NK-92 treated with Interleukin-12 subunit alpha and Interleukin-12 subunit beta, amount 100 ng/mL, for 24 hours (cell line): ENCODE results near the gene MSI2.
"Not testable (repeated sequence)": the region's sequence is repeated elsewhere in the genome, so short reads cannot be mapped to it uniquely, and the experiment has no call there.

ENCODE experiments used
- DNase-seq: peaks from one replicate; lab custom pipeline; 2025; lab: John Stamatoyannopoulos, UW

The MSI2 gene

DNA sequence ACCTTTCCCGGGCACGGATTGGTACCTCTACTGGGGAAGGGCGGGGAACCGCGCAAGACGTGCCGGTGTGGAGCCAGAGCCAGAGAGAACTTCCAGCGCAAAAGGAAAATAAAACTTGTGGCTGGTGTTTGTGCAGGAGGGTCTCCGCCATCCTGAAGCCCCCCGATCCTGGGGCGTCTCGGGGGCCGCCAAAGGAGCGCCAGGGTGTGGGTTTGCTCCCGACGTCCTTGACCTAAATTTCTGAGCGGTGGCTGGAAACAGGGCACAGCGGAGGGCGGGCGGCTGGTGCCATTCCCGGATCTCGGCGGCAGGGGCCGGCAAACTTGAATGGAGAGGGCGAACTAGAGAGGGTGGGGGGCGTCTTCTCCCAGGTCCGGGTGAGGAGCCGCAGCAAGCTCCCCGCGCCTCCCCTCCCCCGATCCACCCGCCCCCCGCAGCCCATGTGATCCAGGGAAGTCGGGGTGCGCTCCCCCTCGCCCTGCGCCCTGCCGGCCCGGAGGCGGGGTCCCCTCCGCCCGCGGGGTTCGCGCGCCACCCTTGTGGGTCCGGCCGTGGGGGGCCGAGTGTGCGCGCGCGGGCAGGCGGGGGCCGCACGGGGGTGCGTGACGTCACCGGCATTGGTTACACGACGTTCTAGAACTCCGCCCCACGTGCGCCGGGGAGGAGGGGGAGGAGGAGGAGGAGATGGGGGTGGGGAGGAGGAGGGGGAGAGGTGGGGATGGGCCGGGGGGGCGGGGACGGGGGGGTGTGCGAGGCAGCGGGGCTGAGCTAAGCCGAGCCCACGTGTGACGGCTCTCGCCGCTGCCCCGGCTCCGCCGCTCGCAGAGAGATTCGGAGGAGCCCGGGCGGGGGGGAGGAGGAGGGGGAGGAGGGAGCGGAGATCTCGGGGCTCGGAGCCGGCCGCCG lies at the start of gene MSI2:
Gene MSI2, plus strand, starts transcription at position 748 of the 906 bp plus-strand sequence. CDS start 220 bp downstream, outside the sequence.
- peak; percentile 90 for DNase-seq

DNA sequence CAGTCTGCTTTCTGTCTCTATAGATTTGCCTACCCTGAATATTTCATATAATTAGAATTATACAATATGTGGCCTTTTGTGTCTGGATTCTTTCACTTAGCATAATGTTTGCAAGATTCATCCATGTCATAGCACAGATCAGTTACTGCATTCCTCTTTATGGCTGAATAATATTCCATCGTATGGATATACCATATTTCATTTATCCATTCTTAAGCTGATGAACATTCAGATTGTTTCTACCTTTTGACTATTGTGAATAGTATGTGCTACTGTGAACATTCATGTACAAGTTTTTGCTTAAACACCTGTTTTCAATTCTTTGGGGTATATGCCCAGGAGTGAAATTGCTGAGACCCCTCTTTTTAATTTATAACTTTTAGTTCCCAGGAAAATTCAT lies 49.4 kb upstream of the MSI2 start:
- DNase-seq, result no peak

DNA sequence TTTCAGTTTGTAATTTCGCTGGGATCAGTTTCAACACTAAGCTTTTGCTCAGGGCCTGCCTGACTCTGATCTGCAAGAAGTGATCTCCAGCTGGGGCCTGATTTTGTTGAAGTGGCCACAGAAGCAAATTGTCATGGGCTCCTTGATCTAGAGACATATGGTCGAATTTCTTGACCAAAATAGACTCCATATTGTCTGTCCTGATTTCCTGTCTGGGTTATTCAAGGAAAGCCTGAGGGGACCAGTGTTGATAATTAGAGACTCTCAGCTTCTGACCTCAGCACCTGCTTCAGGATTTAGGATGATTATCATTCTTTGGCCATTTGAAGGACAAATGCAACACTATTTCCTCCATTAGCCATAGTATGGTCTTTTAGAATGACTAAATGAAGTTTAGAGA lies 48.9 kb upstream of the MSI2 start:
- no peak for DNase-seq

DNA sequence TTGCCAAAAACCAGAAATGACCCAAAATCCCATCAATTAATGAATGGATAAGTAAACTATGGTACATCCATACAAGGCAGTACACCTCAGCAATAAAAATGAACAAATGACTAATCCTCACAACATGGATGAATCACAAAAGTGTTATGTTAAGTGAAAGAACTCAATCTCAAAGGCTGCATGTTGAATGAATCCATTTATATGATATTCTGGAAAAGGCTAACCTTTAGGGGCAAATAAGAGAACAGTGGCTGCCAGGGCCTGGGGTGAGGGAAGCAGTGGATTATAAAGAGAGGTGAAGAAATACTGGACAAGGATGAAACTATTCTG lies 46.1 kb upstream of the MSI2 start:
- DNase-seq, result no peak

DNA sequence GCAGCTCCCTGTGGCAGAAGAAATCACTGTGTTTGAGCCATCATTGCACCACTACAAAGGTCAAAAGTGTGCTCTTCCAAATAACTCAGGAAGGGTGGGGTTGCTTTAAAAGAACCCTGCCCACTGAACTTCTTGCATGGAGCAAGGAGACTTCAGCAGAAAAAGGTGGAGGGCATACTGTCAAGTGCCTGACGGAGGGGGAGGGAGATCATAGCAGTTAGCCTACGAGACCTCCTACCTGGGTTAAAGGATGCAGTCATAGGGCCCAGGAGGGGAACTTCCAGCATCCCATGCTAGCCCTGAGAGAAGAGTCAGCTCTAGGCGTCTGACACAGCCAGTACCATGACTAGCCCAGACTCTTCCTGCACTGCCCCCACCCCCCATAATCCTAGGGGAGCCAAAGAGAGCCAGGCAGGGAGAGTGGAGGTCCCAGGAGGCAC lies 45.3 kb upstream of the MSI2 start:
- DNase-seq, result no peak

DNA sequence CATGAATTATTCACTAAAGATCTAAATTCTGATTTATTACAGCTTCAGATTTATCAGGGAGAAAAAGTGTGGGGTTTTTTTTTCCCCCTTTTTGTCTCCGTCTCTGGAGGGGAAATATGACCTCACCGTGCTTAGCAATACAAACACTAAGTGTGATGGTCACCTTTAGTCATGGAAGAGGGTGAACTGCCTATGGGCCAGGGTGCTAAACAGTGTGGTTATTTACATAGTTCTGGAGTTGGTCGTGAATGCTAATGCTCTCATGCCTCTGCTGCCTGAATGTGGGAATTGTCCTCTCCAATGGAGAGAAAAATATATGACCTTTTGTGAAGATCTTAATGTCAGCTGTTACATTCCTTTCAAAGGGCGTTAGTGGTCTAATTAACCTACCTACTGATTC lies 44.8 kb upstream of the MSI2 start:
- no peak for DNase-seq

DNA sequence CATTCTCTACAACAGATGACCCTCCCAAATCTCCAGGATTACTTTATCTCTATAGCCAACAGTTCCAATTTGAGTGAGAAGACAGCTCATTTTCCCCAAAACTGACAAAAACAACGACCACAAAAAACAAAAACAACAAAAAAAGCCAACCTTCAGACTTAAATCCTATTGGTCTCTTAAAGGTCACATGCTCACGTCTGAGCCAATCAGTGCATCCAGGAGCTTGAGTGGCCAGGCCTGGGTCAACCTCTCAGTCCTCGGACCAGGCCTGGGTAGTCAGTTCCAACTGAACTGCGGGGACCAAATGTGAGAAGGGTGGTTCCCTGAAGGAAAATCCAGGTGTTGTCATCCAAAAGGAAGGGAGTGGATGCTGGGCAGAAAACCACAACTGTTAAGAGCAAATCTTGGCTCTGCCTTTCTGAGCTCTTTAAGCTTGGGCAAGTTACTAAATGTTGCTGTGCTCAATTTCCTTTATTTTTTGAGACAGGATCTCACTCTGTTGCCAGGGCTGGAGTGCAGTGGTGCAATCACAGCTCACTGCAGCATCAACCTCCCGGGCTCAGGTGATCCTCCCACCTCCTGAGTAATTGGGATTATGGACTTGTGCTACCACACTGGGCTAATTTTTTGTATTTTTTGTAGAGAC lies 43.0 kb upstream of the MSI2 start:
- DNase-seq, result no peak

DNA sequence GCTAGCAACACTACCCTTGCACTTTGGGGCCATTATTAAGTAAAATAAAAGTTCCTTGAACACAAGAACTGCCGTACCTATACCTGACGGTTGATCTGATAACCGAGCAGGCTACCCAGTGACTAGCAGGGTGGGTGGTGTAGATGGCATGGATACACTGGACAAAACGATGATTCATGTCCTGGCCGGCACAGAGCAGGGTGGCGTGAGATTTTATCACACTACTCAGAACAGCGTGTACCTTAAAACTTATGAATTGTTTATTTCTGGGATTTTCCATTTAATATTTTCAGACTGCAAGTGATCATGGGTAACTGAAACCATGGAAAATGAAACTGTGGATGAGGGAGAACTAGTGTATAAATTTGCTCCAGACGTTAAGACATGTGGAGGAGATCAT lies 41.0 kb upstream of the MSI2 start:
- DNase-seq, result no peak

DNA sequence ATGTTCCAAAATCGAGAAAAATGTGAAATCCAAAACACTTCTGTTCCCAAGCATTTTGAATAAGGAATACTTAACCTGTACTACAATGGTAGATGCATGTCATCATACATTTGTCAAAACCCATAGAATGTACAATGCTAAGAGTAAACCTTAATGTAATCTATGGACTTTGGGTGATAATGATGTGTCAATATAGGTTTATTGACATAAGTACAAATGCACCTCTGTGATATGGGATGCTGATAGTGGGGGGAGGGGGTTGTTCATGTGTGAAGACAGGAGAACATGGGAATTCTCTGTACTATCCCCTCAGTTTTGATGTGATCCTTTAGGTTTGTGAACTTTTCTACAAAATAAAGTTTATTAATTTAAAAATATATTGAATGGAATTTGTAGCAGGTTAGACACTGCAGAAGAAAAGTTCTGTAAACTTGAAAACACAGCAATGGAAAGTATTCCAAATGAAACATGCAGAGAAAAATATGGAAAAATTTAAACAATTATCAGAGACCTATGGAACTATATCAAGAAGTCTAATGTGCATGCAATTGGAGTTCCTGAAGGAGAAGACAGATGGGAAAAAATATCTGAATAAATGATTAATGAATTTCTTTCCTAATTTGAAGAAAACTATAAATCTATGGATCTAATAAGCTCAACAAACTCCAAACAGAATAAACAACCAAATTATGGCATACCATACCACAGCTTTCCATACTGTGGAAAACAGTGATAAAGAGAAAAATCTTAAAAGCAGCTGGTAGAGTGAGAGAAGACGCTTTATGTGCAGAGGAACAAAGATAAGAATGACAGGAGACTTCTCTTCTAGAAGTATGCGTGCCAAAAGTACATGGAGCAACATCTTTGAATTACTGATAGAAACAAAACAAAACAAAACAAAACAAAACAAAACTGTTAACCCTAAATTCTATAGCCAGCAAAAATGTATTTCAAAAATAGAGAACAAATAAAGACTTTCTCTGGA lies 34.7 kb upstream of the MSI2 start:
- no peak for DNase-seq

DNA sequence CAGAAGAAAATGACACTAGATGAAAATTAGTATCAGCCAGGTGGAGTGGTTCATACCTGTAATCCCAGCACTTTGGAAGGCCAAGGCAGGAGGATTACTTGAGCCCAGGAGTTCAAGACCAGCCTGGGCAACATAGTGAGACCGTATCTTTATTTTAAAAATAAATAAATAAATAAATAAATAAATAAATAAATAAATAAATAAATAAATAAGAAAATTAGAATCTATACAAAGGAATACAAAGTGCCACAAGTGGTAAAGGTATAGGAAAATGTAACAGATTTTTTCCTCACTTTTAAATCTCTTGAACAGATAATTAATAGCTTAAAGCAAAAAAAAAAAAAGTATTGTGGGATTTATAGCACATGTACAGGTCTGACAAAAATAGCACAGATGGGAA lies 33.9 kb upstream of the MSI2 start:
- DNase-seq, result not testable (repeated sequence)

DNA sequence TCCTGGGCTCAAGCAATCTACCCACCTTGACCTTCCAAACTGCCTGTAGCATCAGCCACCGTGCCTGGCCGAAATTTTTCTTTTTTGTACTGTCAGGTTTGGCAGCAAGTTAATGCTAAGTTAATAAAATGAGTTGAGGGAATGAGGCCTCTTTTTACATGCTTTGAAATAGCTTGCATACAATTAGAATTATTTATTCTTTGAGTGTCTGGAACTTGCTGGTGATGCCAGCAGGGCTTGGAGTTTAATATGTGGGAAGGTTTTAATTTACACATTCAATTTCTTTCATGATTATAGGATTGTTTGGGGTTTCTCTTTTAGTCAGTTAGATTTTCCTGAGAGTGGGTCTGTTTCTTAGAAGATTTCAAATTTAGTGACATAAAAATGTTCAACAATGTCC lies 31.2 kb upstream of the MSI2 start:
- DNase-seq, result no peak

DNA sequence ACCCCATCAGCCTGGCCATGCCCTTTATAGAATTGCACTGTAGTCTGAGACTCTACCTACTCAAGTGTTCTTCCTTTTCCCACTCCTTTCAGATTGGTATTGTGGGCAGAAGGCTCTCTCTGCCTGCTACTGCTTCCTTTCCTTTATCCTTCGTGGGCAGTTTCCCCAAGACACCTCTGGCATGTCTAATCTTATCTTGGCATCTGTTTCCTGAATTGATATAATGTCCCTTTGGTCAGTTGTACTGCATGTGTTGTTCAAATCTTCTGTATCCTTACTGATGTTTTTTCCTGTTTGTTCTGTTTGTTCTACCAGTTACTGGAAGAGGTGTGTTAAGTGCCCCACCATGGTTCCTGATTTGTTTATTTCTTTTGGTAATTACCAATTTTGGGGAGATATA lies 29.5 kb upstream of the MSI2 start:
- DNase-seq, result no peak

DNA sequence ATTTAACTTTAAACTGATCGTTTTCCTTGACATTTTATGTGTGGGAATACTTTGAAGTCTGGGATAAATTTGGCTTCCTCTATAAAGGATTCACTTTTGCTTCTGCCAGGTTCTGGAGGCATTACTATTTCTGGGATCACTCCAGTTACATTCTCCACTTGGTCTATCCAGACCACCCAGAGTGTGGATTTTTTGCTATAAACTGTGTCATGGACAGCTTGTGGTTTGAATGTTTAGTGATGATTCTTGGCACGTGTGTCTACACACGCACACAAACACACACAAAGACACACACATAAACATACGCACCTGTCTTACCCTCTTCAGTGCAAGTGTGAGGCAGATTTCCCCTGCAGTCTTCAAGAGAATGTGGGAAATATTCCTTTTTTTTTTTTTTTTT lies 27.4 kb upstream of the MSI2 start:
- DNase-seq, result no peak

DNA sequence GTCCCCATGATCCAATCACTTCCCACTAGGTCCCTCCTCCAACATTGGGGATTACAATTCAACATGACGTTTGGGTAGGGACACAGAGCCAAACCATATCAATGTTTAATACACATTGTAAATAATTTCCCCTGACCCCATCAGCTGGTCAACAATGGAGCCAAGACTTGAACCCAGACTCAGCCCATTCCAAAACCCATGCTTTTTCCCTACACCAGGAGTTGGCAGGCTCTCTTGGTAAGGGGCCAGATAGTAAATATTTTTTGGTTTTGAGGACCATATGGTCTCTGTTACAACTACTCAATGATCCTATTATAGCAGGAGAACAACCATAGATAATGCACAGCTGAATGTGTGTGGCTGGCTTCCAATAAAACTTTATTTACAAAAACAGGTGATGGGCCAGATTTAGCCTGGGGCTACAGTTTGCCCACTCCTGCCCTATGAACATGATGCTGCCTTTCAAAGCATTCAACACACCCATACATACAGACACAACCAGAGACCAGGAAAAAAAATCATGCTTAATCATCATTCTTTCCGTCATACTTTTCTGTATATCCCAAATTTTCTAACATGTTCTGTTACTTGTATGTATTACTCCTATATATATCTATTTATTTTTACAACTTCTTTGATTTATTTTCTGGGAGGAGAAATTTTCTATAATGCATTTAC lies 22.1 kb upstream of the MSI2 start:
- no peak for DNase-seq

DNA sequence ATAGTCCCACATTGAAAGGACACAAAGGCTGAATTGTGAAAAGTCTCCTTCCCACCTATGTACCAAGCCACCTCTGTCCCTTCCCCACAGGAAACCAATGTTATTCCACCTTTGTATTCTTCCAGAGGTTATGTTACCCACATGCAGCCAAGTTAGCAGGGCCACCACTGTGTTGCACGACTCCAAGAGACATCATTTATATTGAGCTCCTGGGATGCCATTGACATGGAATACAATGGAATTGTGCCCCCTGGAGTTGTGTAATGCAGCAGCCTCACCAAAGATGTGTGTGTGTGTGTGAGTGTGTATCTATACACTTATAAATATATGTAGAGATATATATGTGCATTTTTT lies 21.6 kb upstream of the MSI2 start:
- no peak for DNase-seq

DNA sequence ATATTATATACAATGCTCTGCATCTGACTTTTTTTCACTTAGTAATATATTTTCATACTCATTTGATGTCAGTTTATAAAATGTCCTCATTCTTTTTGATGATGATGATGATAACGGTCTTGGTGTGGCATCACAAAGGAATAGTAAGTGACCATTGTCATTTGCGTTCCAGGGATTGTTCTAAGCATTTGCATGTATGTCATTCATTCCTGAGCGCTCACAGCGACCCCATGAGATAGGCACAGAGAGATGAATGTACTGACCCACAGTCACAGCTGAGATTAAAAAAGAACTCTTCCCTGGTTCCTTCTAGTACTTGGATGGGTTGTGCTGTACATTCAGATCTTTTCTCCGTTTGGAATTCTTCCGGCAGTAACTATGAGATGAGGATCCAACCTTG lies 21.2 kb upstream of the MSI2 start:
- no peak for DNase-seq

DNA sequence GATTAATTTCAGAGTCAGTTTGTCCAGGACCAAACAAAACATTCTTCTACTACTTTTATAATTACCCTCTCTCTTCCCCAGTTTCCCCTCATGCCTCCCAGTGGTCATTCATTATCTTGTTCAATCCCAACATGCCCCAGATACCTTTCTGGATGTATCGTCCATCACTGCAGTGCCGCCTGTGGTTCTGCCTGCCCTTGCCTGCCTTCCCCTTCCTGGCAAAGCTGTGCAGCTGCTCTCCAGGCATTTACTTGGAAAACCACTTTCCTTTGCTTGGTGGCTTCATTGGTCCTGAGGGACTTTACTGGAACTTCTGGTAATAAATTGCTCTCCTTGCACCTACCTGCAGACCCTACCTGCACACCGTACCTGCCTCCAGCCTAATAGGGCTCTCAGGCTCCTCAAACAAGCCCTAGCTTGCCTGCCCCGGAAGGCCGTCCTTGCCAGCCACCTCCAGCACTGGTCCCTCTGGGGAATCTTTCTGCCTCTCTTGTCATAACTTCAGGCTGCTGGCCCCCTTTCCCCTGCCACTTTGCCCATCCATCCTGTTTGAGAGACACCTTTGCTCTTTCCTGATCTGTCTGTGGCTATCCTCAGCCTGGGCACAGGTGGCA lies 19.5 kb upstream of the MSI2 start:
- no peak for DNase-seq

DNA sequence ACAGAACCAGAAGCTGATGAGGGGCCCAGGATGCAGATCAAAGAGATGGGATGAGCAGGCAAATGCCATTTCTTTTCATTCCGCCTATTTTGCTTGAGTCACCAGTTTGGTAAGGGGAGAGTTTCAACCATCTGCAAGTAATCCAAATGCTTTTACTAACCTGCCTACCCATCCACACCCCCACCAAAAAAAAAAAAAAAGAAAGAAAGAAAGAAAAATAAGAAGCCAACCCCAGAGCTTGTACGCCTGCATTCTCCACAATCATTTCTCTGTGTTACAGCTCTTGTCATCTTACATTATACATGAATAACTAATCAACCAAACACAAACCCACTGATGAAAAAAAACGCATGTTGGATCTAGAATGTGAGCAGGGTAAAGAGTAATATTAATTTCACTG lies 15.7 kb upstream of the MSI2 start:
- DNase-seq, result no peak

DNA sequence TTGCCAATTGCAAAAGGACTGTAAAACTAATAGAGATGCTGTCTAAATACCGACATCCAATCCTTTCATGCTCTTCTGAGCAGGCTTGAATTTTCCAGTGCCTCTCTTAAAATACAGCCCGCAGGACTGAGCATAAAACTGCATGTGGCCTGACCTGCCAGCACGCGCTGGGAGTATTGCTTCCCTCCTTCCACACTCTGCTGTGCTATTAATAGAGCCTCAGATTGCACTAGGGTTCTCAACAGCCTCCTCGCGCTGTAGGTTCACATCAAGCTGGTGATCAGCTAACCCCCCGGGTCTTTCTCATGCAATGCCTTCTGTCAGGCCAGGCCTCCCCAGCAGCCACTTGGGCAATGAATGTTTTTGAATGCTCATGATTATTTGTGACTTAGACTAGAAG lies 14.2 kb upstream of the MSI2 start:
- no peak for DNase-seq

DNA sequence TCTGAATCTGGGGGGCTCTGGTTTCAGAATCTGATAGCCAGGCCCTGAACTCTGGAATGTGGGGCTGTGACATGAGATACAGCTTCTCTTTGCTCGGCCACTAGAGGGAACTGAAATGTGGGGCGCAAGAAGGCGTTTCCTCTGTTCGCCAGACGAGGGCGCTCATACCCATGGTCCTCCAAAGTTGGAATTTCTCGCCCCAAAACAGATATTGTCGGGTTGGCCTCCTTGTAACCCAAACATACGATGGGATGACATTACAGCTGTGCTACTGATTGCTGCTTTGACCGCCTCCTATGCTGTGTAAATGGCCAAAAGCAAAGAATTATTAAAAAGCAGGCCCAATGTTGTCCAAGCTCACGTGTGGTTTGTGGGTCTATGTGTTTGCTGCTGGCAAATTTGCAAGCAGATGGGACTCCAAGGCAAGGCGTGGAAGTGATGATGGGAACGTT lies 13.1 kb upstream of the MSI2 start:
- DNase-seq, result no peak

DNA sequence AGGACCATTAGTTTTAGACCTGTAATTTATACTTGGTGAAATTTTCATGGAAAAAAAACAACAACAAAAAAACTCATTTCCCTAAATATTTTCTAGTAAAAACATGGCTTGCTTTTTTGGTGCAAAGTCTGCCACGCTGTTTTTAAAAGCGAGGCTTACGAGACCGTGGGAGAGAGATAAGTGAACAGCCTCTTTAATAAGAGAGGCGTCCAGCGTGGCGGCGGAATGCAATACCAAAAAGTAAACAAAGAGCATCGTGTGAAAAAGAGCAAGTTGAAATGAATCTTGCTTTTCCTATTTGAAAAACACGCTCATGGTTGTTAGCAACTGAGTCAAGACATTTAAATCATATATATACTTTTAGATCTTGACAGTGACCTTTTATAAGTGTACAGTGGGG lies 10.5 kb upstream of the MSI2 start:
- DNase-seq, result no peak

DNA sequence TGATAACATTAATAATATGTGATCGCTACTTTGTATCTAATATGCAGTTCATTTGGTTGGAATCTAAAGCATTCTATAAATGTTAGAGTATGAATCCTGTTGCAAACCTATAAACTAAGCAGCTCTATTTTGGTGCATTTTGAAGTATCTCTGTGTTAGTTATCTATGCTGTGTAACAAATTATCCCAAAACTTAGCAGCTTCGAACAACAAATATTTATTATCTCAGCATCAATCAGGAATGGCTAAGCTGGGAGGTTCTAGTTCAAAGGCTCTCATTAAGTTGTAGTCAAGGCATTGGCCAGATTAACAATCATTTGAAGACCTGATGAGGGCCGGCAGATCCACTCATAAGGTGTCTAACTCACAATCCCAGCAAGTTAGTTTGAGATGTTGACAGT lies 10.1 kb upstream of the MSI2 start:
- no peak for DNase-seq
